ENCODE results near the gene NFAM1. TPM values are rescaled to one million over a fixed set of nuclear protein-coding genes. Genes with fewer than 3 reads are reported as not detected.

The NFAM1 gene
- polyA plus RNA-seq, 1 donor, result 0.81 TPM

- no peak for DNase-seq
Measured at GRCh38 chr22:42439821-42440674, 7.8 kb upstream of the NFAM1 start.

DNA sequence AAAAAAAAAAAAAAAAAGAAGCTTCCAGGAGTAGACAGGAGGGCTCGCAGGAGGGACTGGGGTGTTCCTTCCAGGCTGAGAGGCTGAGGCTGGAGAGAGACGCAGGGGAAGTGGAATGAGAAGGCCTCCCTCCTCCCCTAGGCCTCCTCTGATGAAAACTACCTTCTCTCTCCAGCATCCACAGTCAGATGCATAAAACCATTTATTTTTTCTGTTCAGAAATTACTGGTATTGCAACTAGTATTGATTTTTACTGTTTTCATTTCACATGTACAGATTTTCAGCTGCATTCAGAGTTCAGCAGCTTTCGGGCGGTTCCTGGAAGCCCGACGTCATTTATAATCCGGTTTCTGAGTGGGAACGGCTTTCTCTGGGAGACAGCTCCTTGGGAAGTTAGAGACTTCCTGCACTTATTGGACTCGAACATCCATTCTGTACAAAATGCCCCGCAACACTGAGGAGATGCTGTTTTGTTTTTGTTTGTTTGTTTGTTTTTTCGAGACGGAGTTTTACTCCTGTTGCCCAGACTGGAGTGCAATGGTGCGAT lies 6.9 kb upstream of the NFAM1 start:
- DNase-seq, result no peak

DNA sequence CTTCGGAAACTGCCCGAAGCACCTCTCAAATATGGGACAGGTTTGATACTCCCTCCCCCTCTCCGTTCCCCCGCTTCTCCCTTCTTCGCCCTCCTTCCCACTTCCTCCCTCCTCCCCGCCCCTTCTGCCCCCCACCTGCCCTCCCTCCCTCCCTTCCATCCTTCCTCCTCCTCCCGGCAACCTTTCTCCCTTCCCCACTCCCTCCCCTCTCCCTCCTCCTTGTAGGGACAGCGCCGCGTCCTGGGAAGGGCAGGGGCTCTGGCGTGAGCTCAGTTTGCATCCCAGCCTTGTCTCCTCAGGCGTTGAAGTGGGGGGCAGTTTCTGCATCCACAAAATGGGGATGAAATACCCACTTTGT lies 6.1 kb upstream of the NFAM1 start:
- no peak for DNase-seq

- DNase-seq, result peak; percentile 68
Measured at GRCh38 chr22:42437488-42438292, 5.5 kb upstream of the NFAM1 start.

DNA sequence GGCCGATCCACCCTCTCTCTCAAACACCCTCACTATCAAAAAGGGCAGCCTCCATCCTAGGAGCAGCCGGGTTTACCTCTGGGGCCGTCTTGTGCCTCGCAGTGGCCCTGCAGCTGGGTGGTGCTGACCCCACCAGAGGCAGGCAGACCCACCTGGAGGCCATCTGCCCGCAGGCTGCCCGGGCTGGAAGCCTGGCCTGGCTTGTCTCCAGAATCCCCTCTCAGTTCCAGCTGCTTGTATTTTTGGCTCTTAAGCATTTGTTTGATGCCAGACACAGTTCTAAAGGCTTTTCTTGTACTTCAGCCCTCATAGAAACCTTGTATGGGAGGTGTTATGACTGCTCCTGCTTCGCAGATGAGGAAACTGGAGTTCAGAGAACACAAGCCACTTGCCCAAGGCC lies 4.2 kb upstream of the NFAM1 start:
- DNase-seq, result no peak

DNA sequence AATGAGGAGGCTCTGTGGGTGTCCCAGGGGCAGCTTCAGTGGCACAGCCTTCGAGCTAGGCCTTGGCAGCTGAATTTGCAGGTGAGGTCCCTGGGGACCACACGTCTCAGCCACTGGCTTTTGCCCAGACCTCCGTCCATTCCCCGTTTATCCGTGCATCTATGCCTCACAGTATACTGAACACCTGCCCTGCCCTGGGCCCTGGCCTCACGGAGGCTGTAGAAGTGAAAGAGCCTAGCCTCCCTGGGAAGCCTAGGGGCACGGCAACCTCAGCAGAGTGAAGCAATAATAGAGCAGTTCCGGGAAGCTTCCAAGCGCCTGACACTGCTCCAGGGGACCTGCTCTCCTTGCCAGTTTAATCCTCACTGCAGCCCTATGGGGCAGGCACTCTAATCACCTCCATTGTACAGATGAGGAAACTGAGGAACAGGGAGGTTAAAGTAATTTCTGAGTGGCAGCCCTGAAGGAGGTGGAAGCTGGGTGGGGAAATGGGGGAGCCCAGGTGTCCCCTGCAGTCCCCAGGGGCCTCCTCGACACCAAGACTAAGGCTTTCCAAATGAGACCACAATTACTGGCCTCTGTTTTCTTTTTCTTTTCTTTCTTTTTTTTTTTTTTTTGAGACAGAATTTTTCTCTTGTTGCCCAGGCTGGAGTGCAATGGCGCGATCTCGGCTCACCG lies 2.7 kb upstream of the NFAM1 start:
- no peak for DNase-seq

GRCh38 chr22:42433754-42434682 lies 1.8 kb upstream of the NFAM1 start:
- no peak for DNase-seq

DNA sequence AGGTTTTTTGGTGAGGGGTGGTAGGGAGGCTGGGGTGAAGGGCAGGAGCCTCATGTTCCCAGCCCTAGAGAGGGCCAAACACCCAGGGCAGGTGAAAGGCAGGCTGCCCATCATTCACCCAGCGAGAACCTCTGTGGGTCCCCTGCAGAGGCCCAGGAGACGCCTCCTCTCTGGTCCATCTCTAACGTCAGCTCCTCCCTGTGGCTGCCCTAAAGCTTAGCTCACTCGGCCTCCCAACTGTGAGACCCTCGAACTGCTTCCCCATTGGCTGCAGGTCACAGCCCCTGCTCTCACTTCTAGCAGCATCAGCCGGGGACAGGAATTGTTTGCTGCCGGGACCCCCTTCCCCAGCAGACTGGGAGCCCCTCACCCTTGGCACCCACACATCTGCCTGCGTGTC lies 615 bp upstream of the NFAM1 start:
- no peak for DNase-seq

GRCh38 chr22:42431401-42432019 lies 693 bp downstream of the NFAM1 start:
- DNase-seq, result no peak

DNA sequence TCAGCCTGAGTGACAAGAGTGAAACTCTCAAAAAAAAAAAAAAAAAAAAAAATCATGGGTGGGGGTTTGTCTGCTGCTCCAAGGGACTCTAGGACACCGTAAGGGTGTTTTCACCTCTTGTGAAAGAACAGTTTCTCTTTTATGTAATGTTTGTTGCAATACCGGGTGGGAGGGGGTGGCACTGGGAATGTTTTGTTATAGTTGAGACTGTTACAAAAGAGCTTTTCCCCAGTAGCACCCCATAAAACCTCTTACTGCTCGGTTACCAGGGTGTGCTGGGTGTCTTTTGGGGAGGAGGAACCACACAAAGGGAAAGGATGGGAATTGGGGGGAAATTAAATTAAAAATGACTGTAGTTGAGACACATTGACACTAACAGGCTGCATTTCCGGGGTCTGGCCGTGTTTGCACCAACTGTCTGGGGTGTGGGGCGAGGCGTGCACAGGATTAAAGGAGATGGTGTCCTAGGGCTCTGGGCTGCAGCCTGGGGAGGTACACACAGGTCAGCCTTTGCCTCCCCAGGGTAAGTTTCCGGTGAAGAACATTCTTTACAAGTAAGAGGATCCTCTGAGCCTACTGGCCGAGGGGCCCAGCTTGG lies 1.6 kb downstream of the NFAM1 start:
- no peak for DNase-seq

DNA sequence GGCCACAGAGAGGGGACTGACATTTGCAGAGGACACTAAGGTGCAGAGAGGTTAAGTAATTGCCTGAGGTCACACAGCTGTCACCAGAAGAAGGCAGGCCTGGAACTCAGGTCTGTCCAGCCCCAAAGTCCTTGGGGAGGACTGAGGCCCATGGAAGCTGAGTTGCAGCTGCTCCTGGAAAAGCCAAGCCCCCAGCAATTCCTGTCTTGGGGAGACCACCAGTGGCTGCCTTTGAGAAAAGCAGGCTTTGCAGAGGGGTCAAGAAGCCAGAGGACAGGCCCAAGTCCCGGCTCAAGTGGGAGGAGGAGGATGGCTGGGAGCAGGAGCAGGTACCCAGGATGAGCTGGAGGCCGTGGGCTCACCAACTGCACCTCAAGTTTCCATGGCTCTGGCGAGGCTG lies 3.4 kb downstream of the NFAM1 start:
- no peak for DNase-seq

- DNase-seq, result no peak
Measured at GRCh38 chr22:42428025-42428424, 4.2 kb downstream of the NFAM1 start.

GRCh38 chr22:42427167-42427566 lies 5.0 kb downstream of the NFAM1 start:
- DNase-seq, result no peak

DNA sequence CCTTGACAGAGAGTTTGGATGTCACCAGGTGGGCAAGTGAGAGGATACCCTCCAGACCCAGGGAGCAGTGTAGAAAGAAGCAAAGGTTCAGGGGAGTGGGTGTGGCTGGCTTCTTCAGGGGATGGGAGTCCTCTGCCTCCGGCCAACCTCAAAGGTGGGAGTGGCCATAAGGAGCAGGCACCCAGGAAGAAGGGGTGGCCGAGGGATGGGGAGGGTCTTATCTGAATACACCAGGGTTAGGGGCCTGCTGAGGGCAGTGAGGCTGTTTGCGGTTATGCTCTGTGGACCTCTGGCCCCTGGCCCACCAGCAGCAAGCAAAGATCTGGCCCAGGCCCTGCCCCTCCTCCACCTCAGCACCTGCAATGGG lies 6.2 kb downstream of the NFAM1 start:
- no peak for DNase-seq

- DNase-seq, result no peak
Measured at GRCh38 chr22:42425337-42425988, 6.7 kb downstream of the NFAM1 start.

DNA sequence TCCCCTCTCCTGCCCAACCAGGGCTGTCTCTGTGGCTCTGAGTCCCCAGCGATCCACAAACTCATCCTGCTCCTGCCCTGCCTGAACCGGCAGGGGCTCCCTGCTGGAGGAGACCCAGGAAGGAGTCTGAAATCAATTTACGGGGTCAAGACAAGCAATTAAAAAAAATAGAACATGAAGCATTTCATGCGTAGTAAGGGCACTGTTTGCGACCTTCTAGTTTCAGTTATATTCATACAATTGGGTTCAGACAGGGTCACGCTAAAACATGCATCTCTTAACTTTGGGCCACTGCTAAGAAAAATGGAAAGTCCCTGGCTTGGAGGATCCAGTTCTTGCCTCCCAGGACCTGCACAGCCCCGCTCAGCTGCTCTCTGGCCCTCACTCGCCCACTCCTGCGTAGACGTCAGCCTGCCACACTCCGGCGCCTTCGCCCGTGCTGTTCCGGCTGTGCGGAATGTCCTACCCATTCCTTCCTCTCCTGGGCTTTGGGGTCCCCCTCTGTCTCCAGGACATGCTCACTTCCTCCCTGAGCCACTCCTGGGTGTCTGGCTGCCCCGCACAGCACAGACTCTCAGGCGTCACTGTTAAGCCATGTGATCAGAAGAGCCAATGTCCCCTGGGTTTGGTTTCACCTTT lies 12.8 kb downstream of the NFAM1 start:
- no peak for DNase-seq

- DNase-seq, result no peak
Measured at GRCh38 chr22:42418811-42419242, 13.4 kb downstream of the NFAM1 start.

DNA sequence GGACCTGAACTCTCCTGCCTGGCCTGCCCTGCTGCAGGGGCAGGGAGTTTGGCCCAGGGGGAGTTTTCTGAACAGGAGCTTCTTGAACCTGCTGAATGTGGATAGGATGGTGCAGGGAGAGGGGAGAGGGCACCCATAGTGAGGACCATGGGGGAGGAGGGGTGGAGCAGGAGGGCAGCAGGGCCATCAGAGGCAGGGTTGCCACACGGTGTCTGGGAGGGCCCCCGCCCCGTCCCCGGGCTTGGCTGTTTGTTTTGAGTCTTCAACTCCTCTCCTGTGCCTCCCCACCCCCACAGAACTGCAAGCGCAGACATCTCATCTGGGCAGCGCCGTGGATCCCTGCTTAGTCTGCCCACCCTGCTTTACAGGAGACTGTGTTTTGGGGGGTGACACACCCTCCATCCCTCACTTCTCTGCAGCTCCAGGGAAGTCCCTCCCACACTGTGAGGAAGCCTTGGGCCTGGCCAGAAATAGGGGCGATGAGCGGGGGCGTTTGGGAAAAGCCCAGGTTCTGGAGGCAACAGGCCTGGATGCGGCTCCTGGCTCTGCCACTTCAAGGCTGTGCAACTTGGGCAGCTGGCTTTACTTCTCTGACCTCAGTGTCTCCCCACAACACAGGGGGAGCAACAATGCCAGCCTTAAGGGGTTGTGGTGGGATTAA lies 14.4 kb downstream of the NFAM1 start:
- DNase-seq, result no peak

DNA sequence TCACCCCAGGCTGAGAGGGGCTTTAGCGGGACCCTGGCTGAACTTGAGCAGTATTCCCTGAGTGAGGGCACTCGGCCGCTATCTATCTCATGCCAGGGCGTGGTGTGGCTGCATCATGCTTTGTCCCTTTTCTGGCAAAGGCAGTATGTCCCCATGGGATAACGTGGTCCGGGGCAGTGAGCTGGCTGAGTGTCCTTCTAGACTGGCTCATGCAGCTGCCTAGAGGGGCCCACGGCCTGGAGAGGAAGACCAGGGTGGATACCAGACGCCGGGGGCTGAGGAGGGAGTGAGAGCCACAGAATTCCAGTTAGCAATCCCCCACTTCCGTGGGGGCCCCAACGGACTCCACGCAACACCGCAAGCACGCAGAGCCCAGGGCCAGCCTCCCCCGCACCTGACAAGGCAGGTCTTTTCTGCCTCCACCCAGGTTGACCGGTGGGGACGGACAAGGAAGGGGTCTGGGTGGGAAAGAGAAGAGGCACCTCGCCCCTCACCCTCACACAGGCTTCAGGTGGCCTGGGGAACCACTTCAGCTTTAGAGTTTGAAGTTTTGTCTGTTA lies 15.5 kb downstream of the NFAM1 start:
- DNase-seq, result no peak
